RPMI7951 (cell line): ENCODE data around the gene PTPRM. TPM values are rescaled to one million over a fixed set of nuclear protein-coding genes. Genes with fewer than 3 reads are reported as not detected.

Experiments used
- DNase-seq: peaks from one replicate; pipeline ENCODE4 v3.0.0-alpha.2; 2012; ENCODE audit warnings: low read depth
- total RNA-seq: library from RNA; depleted of rRNA; stranded (reverse); fragments of >200 nt; shearing (Covaris generic); gene quantifications from 2 replicates; pipeline ENCODE4 v1.2.3, GENCODE V29; 2014

PTPRM gene
- total RNA-seq, 1 experiment from 2014 or later: 51.8 TPM

DNA sequence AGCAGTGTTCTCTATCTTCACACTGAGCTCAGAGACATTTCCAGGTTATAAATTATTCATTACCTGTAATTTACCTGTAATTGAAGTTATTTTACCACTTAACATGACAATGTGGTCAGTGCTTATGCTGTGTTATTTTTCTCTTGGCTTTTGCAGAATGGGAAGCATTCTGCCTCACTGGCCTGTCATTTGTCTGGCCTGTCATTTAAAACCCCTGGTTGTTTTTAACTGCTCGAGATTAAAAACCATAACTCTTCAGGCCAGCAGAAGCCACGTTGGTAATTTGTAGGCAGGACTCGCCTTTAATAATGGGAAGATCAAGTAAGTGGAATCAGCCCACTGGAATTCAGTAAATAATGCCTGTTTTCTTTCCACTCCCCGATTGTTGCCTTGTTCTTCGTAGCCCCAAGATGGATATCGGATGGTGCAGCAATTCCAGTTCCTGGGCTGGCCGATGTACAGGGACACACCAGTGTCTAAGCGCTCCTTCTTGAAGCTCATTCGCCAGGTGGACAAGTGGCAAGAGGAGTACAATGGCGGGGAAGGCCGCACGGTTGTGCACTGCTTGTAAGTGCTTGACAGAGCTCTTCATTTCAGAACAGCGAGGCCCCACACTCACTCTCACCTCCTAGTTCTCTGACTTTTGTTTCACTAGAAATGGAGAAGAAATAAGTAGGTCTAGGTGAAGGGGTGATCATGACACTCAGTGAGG, 819.7 kb downstream of the PTPRM start:
- DNase-seq: no peak

DNA sequence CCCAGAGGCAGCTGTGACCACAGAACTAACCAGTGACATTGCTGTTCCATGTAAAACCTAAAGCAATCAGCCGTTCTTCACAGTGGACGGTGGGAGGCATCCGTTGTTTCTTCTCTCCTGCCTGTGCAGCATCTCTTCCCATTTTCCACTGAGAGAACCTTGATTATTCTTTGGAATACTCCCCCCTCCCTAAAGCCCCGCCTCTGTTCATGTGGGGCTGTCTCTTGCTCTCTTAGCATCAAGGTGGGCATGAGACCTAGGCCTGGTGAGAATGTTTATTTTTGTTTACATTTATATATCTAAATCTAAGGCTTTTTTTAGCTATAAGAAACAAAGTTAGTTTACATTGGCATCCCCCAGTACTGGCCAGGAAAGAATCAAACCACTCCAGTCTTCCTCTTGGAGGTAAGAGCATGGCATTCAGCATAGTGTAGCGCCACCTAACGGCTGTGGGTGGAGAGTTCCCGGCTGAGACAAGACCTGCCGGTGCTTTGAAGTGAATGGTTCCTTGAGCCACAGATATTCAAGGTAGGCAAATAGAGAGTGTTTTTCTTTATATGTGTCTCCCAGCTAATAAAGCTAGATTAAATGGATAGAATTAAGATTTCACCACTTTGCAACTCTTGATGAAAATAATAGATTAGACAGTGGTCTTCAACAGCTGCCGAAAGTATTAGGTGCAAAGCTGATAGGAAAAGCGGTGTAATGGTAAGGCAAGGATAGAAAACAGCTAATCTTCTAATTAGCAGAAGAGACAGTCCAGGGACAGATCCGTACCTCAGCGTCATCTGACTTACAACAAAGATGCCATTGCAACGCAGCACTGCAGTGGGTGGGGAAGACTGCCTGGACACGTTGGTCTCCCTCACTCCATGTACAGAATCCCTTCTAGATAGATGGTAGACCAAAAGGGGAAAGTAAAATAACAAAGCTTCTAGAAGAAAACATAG, 822.5 kb downstream of the PTPRM start:
- DNase-seq: peak; percentile 43

DNA sequence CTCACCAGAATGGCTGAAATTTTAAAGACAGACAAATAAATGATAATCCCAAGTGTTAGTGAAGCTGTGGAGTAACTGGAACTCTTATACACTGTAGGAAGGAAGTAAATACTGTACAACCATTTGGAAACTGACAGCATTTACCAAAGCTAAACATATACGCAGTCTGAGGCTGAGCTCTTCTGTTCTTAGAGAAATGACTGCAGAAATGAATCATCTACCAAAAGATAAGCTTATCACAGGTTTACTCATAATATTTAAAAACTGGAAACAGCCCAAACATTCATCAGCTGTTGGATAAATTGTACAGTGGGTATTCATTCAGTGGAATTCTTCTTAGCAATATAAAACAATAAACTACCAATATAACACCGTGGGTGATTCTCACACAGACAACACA, 824.0 kb downstream of the PTPRM start:
- no peak for DNase-seq

DNA sequence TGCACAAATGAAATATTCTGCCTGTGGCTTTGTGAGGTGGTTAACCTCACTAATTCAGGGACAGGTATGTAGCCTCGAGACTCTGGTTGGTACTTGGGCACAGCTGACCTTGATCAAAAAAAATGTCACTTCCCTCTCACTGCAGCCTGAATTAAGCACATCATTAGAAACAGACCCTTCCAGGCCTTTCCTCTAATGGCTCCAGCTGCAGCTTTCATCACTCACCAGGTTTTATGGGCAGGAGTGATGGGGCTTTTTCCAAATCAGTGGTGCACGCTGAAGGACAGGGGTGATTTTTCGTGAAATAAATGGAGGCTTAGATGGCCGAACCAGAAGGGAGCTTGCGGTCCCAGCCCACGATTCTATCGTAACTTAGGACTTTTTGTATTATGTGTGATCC, 829.1 kb downstream of the PTPRM start:
- DNase-seq: no peak

DNA sequence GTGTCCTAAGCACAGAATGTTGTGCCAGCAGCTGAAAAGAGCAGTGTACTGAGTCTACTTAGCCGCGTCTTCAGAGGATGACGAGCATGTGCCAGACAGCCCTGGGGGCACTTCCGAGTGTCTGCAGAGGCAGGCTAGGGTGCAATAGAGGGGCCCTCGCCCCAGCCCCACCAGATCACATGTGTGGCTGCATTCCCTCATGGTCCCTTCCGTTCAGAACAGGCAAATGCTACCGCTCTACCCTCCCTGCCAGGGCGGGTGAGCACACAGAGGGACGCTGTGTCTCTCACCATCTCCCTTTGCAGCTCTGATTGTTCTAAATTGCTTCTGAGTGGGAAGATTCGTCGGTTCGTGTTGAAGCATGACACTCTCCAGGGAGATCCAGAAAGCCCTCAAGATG, 829.9 kb downstream of the PTPRM start:
- DNase-seq: no peak

DNA sequence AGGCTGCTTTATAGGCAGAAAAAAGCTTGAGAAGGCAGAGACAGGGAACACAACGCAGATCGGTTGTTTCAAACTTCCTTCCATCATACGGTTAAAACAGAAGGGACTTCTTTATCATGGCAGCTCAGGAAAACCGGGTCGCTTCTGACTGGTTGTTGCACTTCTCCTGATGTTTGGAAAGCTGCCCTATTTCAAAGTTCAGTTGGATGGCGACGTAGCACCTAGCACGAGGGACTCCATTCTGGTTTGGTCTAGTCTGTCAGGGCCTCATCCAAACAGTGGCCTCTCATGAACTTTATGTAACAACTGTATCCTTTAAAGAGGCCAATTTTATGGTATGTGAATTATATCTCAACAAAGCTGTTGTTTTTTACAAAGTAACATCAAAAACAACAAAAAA, 832.0 kb downstream of the PTPRM start:
- DNase-seq: no peak

DNA sequence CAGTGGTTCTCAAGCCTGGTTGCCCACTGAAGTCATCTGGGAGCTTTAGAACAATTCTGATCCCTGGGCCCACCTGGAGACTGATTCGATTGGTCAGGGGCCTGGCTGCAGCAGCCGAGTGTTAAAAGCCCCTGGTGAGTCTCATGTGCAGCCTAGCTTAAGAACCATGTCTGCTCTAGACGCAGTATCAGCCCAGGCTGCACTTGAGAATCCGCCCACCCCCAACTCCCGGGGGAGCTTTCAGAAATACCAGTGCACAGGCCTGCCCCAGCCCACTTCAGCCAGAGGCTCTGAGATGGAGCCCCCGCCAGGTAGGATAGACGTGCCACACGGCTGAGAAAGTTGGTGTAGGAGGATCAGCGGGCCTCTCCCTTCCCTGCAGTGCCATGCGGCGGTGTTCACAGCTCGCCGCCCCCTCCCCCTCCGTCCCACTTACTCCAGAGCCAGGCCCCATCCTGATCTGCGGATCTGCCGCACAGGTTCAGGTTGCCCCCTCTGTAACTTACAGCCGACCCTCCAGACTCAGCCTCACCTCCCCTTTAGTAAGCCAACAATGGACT, 833.2 kb downstream of the PTPRM start:
- DNase-seq: no peak

DNA sequence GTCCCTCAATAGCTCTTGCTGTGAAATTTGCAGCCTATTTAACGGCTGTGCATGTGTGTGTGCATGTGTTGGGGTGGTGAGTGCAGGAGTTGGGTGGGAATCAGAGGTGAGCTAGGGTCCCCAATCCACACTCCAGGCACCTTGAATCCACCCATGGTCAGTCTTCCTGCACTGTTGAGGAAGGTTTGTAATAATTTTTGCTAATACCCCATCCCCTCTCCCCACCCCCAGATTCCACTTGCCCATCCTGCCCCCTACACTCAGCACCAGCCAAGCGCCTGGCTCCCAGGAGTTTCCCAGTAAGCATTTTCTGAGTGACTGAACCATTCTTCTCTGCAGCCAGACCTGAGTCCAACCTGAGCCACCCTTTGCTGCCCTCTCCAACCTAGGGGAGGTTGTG, 833.7 kb downstream of the PTPRM start:
- no peak for DNase-seq

DNA sequence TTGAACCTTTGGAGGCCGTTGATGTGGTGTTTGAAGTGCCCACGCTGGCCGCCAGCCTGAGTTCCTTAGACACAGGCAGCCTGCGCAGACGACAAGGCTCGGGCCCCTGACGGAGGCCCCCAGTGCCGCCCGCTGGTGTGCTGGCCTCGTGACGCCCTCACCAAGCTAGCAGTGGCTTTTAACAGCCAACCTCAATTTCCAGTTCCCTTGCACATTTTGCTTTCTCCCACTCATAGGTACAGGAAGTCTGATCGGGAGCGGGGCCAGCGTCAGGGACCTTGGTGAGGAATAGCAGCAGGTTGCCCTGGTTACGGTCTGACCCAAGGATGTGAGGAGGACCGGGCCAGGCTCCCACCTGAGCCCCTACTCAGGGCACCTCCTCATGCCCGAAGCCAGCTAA, 834.5 kb downstream of the PTPRM start:
- DNase-seq: no peak

DNA sequence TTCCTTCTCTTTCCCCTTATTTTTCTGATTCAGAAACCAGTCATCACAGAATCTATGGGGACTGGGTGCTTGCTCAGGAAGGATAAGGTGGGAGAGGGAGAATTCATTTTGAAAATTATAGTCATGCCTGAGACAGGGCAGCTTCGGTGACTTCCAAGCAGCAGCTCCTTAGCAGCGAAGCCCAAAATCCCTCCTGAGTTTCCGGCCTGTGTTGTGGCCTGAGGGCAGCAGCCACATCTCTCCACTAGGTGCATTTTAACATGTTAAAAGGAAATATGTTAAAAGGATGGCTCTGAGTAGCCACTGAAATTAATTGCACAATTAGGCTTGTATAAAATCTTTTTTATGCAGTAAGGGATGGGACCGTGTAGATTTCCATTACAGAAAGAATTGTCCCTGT, 835.1 kb downstream of the PTPRM start:
- DNase-seq: no peak

DNA sequence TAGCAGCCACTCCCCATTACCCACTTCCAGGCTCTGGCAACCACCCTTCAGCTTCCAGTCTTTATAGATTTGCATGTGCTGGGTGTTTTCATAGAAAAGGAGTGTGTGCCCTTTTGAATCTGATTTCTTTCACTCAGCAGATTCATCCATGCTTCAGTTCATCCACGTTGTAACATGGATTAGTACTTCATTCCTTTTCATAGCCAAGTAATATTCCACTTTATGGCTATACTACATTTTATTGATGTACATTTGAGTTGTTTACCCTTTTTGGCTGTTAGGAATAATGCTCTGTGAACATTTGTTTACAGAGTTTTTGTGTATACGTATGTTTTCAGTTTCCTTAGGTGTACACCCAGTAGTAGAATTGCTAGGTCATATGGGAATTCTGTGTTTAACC, 836.6 kb downstream of the PTPRM start:
- no peak for DNase-seq

DNA sequence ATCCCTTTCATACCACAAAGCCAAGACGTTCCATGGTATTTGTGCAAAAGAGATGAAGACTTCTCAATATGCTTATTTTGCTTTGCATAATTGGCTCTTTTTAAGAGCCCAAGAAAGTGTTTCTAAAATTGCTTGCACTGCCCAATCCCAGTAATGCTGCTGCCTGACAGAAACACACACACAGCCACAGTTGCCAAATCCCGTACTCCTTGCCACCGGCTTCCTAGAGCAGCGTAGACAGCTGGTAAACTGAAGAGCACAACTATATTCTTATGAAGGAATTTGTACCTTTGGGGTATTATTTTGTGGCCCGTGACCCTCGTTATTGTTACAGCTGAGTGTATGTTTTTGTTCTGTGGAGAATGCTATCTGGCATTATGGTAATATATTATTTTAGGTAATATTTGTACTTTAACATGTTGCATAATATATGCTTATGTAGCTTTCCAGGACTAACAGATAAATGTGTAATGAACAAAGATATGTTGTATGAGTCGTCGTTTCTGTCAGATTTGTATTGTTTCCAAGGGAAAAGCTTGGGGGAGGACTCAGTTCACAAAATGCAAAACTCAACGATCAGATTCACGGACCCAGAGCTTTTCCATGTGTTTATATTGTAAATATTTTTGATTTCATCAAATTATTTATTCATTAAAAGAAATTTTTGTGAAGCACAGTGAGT, 839.2 kb downstream of the PTPRM start:
- no peak for DNase-seq

DNA sequence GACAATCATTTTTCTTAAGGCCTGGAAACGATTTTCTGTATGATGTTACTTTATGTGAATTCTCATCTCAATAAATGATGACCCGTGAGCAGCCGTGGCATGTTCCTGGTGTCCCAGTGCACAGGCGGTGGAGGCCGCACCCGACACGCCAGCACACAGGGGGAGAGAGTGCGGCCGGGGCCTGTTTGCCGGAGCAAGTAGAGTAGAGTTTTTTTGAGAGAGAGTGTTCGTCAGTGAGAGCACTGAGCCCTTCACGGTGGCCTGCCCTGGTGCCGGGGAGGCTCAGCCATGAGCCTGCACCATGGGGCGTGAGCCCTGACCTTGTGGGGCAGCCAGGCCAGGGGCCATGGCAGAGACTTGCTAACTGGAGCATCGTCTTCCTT, 839.7 kb downstream of the PTPRM start:
- DNase-seq: no peak

DNA sequence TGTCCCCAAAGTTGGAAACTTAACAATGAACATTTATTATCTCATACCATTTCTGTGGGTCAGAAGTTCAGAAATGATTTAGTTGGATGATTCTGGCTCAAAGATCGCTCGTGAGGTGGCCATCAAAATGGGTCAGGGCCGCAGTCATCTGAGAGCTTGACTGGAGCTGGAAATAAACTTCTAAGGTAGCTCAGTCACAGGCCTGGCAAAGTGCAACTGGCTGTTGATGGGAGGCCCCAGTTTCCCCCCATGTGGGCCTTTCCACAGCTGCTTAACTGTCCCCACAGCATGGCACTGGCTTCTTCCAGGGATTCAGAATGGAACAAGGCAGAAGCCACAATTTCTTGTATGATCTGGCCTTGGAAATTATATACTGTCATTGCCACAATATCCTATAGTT, 842.0 kb downstream of the PTPRM start:
- DNase-seq: no peak

DNA sequence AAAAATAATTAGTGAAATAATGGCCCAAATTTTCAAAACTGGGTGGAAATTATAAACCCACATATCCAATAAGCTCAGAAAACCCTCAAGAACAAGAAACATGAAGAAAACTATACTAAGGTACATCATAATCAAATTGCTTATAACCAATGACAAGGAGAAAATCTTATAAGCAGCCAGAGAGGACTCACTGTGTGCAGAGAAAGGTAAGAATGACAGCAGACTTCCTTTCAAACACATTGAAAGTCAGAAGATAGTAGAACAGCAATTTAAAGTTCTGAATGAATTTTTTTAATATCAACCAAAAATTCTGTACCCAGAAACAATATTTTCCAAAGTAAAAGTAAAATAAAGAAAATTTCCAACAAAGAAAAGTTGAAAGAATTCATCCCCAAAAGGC, 844.4 kb downstream of the PTPRM start:
- no peak for DNase-seq

DNA sequence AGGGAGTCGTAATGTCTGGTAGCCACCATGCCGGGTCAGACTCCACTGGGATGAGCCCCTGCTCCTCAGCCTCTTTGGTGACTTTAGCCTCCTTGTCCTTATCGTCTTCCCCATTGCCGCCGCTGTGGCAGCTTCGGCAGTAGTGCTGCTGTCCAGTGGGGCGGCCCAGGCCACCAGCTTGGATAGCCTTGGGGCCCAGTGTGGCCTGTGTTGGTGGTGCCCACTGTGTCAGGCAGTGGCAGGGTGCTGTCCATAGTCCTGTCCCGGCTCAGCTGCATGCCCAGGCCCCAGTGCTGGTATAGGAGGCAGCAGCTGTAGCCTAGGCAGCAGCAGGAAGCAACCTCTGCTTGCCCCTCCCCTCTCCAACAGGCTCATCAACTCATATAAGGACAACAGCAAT, 845.0 kb downstream of the PTPRM start:
- DNase-seq: no peak

DNA sequence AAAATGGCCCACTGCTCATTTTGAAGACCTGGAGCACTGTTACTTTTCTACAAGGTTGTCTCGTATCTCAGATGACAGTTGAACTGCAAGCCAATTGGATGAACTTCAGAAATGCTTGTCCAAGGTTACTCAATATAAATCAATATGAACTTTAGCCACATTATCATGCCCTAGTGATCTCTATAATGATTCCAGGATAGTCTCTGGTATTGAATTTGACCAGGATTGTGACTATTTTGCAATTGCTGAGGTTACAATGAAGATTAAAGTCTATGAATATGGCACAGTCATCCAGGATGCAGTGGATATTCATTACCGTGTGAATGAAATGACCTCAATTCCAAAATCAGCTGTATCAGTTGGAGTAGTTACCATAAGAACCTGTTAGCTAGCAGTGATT, 846.1 kb downstream of the PTPRM start:
- no peak for DNase-seq

DNA sequence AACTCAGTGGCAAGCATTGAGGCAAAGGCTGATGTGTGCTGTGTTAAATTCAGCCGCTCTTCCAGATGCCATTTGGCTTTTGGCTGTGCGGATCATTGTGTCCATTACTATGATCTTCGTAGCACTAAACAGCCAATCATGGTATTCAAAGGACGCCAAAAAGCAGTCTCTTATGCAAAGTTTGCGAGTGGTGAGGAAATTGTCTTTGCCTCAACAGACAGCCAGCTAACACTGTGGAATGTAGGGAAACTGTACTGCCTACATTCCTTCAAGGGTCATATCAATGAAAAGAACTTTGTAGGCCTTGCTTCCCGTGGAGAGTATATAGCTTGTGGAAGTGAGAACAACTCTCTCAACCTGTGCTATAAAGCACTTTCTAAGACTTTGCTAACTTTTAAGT, 846.6 kb downstream of the PTPRM start:
- DNase-seq: no peak

DNA sequence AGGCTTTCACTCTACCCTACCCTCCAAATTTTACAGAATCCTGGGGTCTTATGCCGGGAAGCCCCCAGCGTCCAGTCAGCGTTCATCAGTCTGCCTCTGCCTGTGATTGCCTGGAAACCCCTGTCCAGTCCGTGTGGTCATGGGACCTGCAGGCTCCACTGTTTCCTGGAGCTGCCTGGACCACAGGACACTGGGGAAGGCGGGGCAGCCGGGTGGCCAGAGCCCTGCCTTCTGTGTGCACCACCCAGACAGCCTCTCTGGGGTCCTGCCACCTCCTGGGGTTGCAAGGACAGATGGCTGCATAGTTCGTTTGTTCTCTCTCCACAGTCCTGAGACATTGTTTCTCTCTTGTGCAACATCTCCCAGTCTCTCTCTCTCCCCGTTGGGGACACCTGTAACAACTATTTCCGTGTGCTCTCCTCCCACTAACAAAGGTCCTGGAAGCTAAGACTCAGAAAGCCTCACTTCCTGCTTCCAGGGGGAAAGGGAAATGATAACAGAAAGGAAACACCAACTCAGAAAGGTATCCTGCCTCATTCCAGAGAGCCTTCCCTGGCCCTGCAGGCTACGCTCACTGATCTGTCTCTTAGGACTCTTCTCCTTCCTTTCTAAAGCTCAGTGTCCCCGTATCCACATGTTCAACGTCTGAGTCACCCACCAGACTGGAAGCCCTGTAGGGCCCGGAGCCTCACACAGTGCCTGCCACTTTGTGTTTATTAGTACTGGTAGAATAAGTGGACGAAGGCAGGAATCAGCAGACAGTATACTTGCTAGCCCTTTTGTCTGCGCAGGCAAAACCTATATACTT, 849.3 kb downstream of the PTPRM start:
- peak; percentile 48 for DNase-seq

DNA sequence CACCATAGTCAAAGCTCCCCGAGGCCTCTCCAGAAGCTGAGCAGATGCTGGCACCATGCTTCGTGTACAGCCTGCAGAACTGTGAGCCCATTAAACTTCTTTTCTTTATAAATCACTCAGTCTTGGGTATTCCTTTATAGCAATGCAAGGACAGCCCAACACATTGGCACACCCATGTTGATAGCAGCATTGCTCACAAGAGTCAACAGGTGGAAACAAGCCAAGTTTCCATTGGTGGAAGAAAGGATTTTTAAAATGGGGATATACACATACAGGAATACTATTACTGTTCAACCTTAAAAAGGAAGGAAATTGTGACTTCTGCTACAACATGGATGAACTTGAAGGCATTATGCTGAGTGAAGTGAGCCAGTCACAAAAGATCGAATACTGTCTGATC, 855.3 kb downstream of the PTPRM start:
- DNase-seq: no peak

DNA sequence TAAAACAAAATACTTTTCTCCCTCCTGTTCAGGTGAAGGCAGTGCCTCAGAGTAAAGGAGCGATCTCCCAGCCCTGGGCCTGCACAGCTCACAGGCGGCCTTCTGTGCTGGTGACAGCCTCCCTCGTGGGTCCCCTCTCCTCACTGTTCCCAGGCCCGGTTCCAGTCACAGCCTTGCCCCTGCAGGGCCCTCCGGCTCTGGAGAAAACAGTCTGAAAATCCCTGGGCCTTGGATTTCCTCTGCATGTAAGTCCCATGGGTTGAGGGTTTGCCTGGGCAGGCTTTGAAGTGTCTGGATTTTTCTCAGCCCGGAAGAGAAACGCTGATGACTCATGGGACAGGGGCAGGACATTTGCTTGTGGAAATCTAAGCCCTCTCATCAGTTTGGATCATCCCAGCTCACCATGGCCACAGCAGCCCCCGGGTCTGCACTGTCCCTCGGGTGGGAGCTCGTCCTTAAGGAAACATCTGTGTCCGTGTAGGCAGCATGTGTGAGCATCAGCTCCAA, 856.0 kb downstream of the PTPRM start:
- DNase-seq: peak; percentile 86
